GM12891 (cell line): Measurements from ENCODE around the gene SAP30BP.

Experiments
- POLR2A ChIP-seq: IDR thresholded peaks from 2 replicates; pipeline ENCODE4 v1.6.1; 2011; ENCODE audit warnings: low read depth, low read length, control low read depth
- TAF1 ChIP-seq: IDR thresholded peaks from 2 replicates; pipeline ENCODE4 v1.6.1; 2011; ENCODE audit warnings: low read depth, low read length, control low read depth

GRCh38 chr17:75680431-75680830 lies 13.3 kb downstream of the SAP30BP start:
- peak; percentile 37; the same call in 1 of the 2 replicates for TF ChIP-seq POLR2A
- no peak for TF ChIP-seq TAF1
